Type B pancreatic cell (in vitro differentiated cells): ENCODE measurements around the gene GNE. TPM values are rescaled to one million over a fixed set of nuclear protein-coding genes. Genes with fewer than 3 reads are reported as not detected.
"Not testable (repeated sequence)": the region's sequence is repeated elsewhere in the genome, so short reads cannot be mapped to it uniquely, and the experiment has no call there.

Experiments used
- DNase-seq: peaks from one replicate; pipeline ENCODE4 v3.0.0; 2021; ENCODE audit warnings: mixed read lengths; ENCODE audit not compliant: unreplicated experiment; ENCODE audit errors: extremely low spot score
- H3K27ac Mint-ChIP-seq: 2 replicates; pipeline ENCODE4 v1.8.0; 2021; ENCODE audit warnings: mild to moderate bottlenecking, mixed read lengths
- H3K27me3 Mint-ChIP-seq: 2 replicates; pipeline ENCODE4 v1.8.0; 2021; ENCODE audit warnings: mixed read lengths
- H3K36me3 Mint-ChIP-seq: 2 replicates; pipeline ENCODE4 v1.8.0; 2021; ENCODE audit warnings: mixed read lengths
- H3K4me1 Mint-ChIP-seq: one replicate; pipeline ENCODE4 v1.8.0; 2021; ENCODE audit warnings: mixed read lengths; ENCODE audit not compliant: unreplicated experiment
- H3K4me3 Mint-ChIP-seq: 2 replicates; pipeline ENCODE4 v1.8.0; 2021; ENCODE audit warnings: mild to moderate bottlenecking, mixed read lengths
- H3K9me3 Mint-ChIP-seq: 2 replicates; pipeline ENCODE4 v1.8.0; 2021; ENCODE audit warnings: mixed read lengths
- CTCF ChIP-seq: fragments of 200-600 bp; sonication (generic); conservative IDR thresholded peaks from 2 replicates; pipeline ENCODE4 v1.5.0; 2021; ENCODE audit warnings: antibody characterized with exemption, mild to moderate bottlenecking
- total RNA-seq: library from RNA; stranded (reverse); gene quantifications from 2 replicates; pipeline ENCODE4 v1.2.1, GENCODE V29; 2021; ENCODE audit warnings: low replicate concordance

The GNE gene
- total RNA-seq, 1 donor from 2014 or later, result 16.3 TPM

- no peak for TF ChIP-seq CTCF
- Mint-ChIP-seq H3K4me3 (peak overlapping the region; percentile 87), H3K4me1 (peaks cover 6% of the 10 kb centered on the region), H3K27me3 (no peaks in the 10 kb centered on the region), H3K27ac (peak overlapping the region; percentile 94), H3K9me3 (no peaks in the 10 kb centered on the region), H3K36me3 (peaks cover 6% of the 10 kb centered on the region)
- DNase-seq, result no peak
Measured at GRCh38 chr9:36276254-36276653, 18.0 kb upstream of the GNE start.

- H3K27ac Mint-ChIP-seq, result peak overlapping the region; percentile 30
- H3K27me3 Mint-ChIP-seq, result no peaks in the 10 kb centered on the region
- H3K4me3 Mint-ChIP-seq, result peak overlapping the region; percentile 2
- no peak for DNase-seq
- H3K36me3 Mint-ChIP-seq, result peaks cover 3% of the 10 kb centered on the region
- H3K4me1 Mint-ChIP-seq, result peaks cover 6% of the 10 kb centered on the region
- H3K9me3 Mint-ChIP-seq, result no peaks in the 10 kb centered on the region
- no peak for TF ChIP-seq CTCF
Measured at GRCh38 chr9:36275060-36275459, 16.8 kb upstream of the GNE start.

GRCh38 chr9:36273354-36273753, 15.1 kb upstream of the GNE start:
- H3K9me3 Mint-ChIP-seq, DNase-seq, H3K36me3 Mint-ChIP-seq, H3K27me3 Mint-ChIP-seq, H3K4me1 Mint-ChIP-seq, H3K4me3 Mint-ChIP-seq: not testable (repeated sequence)
- peak overlapping the region; percentile 34 for H3K27ac Mint-ChIP-seq

- TF ChIP-seq CTCF, result no peak
- Mint-ChIP-seq H3K4me1 (no peaks in the 10 kb centered on the region), H3K4me3 (no peak overlapping the region), H3K9me3 (no peaks in the 10 kb centered on the region), H3K27ac (peak overlapping the region; percentile 29), H3K27me3 (no peaks in the 10 kb centered on the region), H3K36me3 (peaks cover 7% of the 10 kb centered on the region)
- DNase-seq, result no peak
Measured at GRCh38 chr9:36268007-36268427, 9.8 kb upstream of the GNE start.

- TF ChIP-seq CTCF, result no peak
- no peak for DNase-seq
- Mint-ChIP-seq H3K27ac (no peak overlapping the region), H3K4me1 (no peaks in the 10 kb centered on the region), H3K27me3 (no peaks in the 10 kb centered on the region), H3K9me3 (no peaks in the 10 kb centered on the region), H3K36me3 (peaks cover 3% of the 10 kb centered on the region), H3K4me3 (no peak overlapping the region)
Measured at GRCh38 chr9:36264896-36265295, 6.6 kb upstream of the GNE start.

GRCh38 chr9:36263683-36264082, 5.4 kb upstream of the GNE start:
- Mint-ChIP-seq H3K36me3 (peaks cover 3% of the 10 kb centered on the region), H3K27ac (no peak overlapping the region), H3K9me3 (no peaks in the 10 kb centered on the region), H3K4me3 (no peak overlapping the region), H3K4me1 (peaks cover 3% of the 10 kb centered on the region), H3K27me3 (no peaks in the 10 kb centered on the region)
- no peak for TF ChIP-seq CTCF
- DNase-seq, result no peak
